MCF 10A (cell line): ENCODE measurements around the gene OR13J1. TPM values are rescaled to one million over a fixed set of nuclear protein-coding genes. Genes with fewer than 3 reads are reported as not detected.

Source experiments
- BruUV-seq: library from RNA; stranded (reverse); fragments of 400-500 nt; replicated peaks from 2 replicates; lab custom pipeline; 2021; lab: Mats Ljungman, UMichigan
- CTCF ChIA-PET: fragments of 300-600 bp; sonication (Branson Sonifier 250); formaldehyde crosslinking; extraction: SDS; loops from one replicate; lab custom pipeline; 2021; ENCODE audit warnings: antibody characterized with exemption, inconsistent platforms; lab: Yijun Ruan, JAX
- POLR2A ChIA-PET: fragments of 300-600, 350-650 bp; sonication (Branson Sonifier 250); formaldehyde crosslinking; extraction: SDS; loops from one replicate; lab custom pipeline; 2020; ENCODE audit warnings: antibody characterized with exemption, inconsistent platforms; lab: Yijun Ruan, JAX
- DNase-seq: peaks from one replicate; pipeline ENCODE4 v3.0.0-alpha.2; 2018; ENCODE audit not compliant: unreplicated experiment
- H3K27ac Mint-ChIP-seq: one replicate; pipeline ENCODE4 v1.8.0; 2022; ENCODE audit warnings: mild to moderate bottlenecking, low read depth, mixed read lengths; ENCODE audit not compliant: unreplicated experiment
- H3K27me3 Mint-ChIP-seq: one replicate; pipeline ENCODE4 v1.8.0; 2022; ENCODE audit warnings: mixed read lengths; ENCODE audit not compliant: insufficient read depth, unreplicated experiment
- H3K36me3 Mint-ChIP-seq: one replicate; pipeline ENCODE4 v1.8.0; 2022; ENCODE audit warnings: mild to moderate bottlenecking, moderate library complexity, mixed read lengths; ENCODE audit not compliant: insufficient read depth, unreplicated experiment
- H3K4me1 Mint-ChIP-seq: one replicate; pipeline ENCODE4 v1.8.0; 2022; ENCODE audit warnings: mixed read lengths; ENCODE audit not compliant: insufficient read depth, unreplicated experiment
- H3K4me3 Mint-ChIP-seq: one replicate; pipeline ENCODE4 v1.8.0; 2022; ENCODE audit warnings: mild to moderate bottlenecking, moderate library complexity, mixed read lengths; ENCODE audit not compliant: unreplicated experiment
- H3K9me3 Mint-ChIP-seq: one replicate; pipeline ENCODE4 v1.8.0; 2022; ENCODE audit warnings: mixed read lengths; ENCODE audit not compliant: unreplicated experiment
- intact Hi-C: fragments of 100-400 bp; cut with micrococcal nuclease; formaldehyde crosslinking; loops from 2 replicates; pipeline ENCODE4 v1.14.1; 2022
- total RNA-seq: library from RNA; stranded (reverse); gene quantifications from 2 replicates; pipeline ENCODE4 v1.2.3, GENCODE V29; 2022
- TF ChIP-seq, protein P1 (sequence below): fragments of 200-600 bp; IDR thresholded peaks from one replicate; pipeline ENCODE4 v1.8.0; 2022; ENCODE audit warnings: antibody characterized with exemption, mild to moderate bottlenecking; ENCODE audit not compliant: unreplicated experiment

OR13J1 gene
- total RNA-seq, 1 experiment from 2014 or later: not detected

DNA sequence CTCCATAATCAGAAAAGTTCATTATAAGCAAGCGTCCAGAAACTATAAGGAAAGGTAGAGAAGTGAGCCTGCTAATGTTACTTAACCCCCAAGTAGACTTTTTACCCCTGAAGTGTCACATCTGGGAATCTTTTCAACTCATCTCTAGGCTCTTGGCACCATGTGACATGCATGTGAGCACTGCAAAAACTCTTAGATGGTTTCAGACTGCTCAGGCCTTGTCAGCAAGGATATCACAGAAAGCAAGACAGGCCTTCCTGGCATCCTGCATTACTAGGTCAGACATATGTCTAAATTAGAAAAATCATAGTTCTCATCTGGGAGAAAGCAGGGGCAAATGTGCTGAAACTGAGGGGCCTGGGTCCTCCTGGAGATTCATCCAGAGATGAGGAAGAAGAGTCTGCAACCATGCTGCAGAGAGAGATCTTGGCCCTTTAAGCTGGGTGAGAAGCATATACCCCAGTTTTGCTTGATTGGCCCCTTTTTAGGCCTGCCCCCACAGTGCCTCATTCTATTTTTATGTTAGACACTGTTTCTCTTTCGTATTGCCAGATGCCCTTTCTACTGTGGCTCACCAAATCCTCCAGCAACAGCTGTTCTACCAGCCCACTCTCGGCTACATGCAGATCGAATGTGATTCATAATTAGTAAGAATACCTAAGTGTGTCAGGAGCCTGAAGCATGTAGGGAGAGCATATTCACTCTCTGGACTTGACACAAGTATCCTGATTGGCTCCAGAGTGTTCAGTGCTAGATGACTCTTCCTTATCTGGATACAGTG is 22.2 kb downstream of the OR13J1 start:
- intact Hi-C loops: loop anchor here (2.0 kb wide), 1 partner anchor 35 kb away; no protein-coding TSS in a partner anchor
- no TSS peak for BruUV-seq
- DNase-seq: peak; percentile 60
- CTCF ChIA-PET: interaction anchor here (0.6 to 0.8 kb wide), 3 partner anchors 19 to 28 kb away, joined by 3 to 4 read pairs (median 3); no protein-coding TSS in a partner anchor
- TF ChIP-seq, protein P1, sequence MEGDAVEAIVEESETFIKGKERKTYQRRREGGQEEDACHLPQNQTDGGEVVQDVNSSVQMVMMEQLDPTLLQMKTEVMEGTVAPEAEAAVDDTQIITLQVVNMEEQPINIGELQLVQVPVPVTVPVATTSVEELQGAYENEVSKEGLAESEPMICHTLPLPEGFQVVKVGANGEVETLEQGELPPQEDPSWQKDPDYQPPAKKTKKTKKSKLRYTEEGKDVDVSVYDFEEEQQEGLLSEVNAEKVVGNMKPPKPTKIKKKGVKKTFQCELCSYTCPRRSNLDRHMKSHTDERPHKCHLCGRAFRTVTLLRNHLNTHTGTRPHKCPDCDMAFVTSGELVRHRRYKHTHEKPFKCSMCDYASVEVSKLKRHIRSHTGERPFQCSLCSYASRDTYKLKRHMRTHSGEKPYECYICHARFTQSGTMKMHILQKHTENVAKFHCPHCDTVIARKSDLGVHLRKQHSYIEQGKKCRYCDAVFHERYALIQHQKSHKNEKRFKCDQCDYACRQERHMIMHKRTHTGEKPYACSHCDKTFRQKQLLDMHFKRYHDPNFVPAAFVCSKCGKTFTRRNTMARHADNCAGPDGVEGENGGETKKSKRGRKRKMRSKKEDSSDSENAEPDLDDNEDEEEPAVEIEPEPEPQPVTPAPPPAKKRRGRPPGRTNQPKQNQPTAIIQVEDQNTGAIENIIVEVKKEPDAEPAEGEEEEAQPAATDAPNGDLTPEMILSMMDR: no peak
- POLR2A ChIA-PET: interaction anchor here (0.7 to 1.4 kb wide), 3 partner anchors 15 to 22 kb away, joined by 3 read pairs; partner anchors contain the start of genes FAM221B and TMEM8B
- H3K27ac Mint-ChIP-seq: no peak overlapping the region
- no peaks in the 10 kb centered on the region for H3K27me3 Mint-ChIP-seq
- no peaks in the 10 kb centered on the region for H3K9me3 Mint-ChIP-seq
- H3K4me3 Mint-ChIP-seq: no peak overlapping the region
- no peaks in the 10 kb centered on the region for H3K36me3 Mint-ChIP-seq
- peaks cover 28% of the 10 kb centered on the region for H3K4me1 Mint-ChIP-seq

DNA sequence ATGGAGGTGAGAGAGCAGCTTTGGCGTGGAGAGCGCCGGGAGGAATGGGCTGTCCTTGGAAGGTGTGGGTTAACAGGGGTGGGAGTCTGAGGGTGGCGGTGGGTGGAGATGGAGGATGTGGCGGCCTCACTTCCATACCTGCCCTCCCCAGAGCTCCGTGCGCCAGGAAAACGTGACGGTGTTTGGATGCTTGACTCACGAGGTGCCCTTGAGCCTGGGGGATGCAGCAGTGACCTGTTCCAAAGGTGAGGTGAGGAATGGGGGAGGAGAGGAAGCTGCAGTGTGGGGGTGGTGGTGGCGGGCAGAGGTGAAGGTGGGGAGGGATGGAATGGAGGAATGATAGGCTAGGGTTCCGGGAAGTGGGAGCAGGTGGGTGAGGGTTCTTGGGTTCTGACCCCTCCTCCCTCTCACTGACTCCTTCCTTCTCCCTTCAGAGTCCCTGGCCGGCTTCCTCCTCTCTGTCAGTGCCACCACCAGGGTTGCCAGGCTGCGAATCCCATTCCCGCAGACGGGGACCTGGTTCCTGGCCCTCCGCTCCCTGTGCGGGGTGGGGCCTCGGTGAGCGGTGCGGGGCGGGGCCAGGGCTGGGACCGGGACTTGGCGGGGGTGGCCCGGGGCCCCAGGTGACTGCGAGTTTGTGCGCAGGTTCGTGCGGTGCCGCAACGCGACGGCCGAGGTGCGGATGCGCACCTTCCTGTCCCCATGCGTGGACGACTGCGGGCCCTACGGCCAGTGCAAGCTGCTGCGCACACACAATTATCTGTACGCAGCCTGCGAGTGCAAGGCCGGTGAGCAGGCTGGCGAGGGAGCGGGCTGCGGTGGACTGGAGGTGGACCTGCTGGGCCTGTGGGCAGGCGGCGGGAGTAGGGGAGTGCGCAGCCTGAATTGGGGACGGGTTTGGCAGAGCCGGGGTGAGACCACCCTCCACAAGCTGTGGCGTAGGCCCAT is 24.1 kb downstream of the OR13J1 start:
- no peaks in the 10 kb centered on the region for H3K36me3 Mint-ChIP-seq
- ChIA-PET POLR2A (interaction anchor here (0.6 to 1.6 kb wide), 3 partner anchors 17 to 1879 kb away, joined by 3 to 5 read pairs (median 4); partner anchors contain the start of genes FAM221B, HINT2 and TMEM8B), CTCF (interaction anchor here (0.6 to 1.4 kb wide), 6 partner anchors 8 to 56 kb away, joined by 3 to 5 read pairs (median 4); no protein-coding TSS in a partner anchor)
- no peak overlapping the region for H3K4me3 Mint-ChIP-seq
- H3K27me3 Mint-ChIP-seq: no peaks in the 10 kb centered on the region
- intact Hi-C loops: no loop called here
- TF ChIP-seq, protein P1: no peak
- H3K9me3 Mint-ChIP-seq: no peaks in the 10 kb centered on the region
- H3K27ac Mint-ChIP-seq: no peak overlapping the region
- peaks cover 28% of the 10 kb centered on the region for H3K4me1 Mint-ChIP-seq
- no TSS peak for BruUV-seq
- DNase-seq: no peak

DNA sequence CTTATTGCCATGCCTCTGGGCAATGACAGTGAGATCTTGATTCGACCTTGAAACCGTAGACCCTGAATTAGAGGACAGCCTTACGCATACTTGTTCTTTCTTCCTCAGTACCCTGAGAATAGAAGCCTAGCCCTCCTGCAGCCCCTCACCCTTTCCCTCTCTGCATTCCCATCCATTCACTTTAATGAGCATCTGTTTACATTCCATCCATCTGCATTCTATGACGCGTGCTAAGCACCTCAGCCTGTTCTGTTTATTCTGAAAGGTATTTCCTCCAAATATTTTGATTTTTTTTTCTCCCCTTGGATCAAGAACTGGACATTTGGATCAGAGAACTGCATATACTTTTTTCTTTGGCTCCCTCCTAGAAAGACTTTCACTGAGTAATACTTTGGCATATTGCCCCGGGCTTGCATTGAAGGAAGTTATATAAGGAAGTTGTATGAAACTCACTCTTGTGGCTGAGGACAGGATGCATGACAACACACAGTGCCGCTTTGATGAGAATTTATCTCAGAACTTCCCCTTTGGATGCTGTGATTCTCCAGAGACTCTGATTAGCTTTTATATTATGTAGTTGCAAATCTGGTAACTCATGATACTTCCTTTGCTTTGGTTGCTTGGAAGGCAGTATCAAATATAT is 25.5 kb downstream of the OR13J1 start:
- intact Hi-C loops: no loop called here
- CTCF ChIA-PET: interaction anchor here (0.6 to 1.4 kb wide), 7 partner anchors 9 to 371 kb away, joined by 3 to 5 read pairs (median 4); no protein-coding TSS in a partner anchor
- Mint-ChIP-seq H3K4me3 (no peak overlapping the region), H3K27me3 (peaks cover under 1% of the 10 kb centered on the region), H3K9me3 (no peaks in the 10 kb centered on the region), H3K27ac (peak overlapping the region; percentile 14), H3K36me3 (no peaks in the 10 kb centered on the region), H3K4me1 (peaks cover 28% of the 10 kb centered on the region)
- BruUV-seq: no TSS peak
- DNase-seq: peak; percentile 87
- TF ChIP-seq, protein P1: no peak
- POLR2A ChIA-PET: interaction anchor here (1.1 to 1.8 kb wide), 4 partner anchors 16 to 55 kb away, joined by 3 to 5 read pairs (median 4); partner anchors contain the start of genes FAM221B, HINT2 and TMEM8B
